ENCODE results near the gene ZNF35.

DNA sequence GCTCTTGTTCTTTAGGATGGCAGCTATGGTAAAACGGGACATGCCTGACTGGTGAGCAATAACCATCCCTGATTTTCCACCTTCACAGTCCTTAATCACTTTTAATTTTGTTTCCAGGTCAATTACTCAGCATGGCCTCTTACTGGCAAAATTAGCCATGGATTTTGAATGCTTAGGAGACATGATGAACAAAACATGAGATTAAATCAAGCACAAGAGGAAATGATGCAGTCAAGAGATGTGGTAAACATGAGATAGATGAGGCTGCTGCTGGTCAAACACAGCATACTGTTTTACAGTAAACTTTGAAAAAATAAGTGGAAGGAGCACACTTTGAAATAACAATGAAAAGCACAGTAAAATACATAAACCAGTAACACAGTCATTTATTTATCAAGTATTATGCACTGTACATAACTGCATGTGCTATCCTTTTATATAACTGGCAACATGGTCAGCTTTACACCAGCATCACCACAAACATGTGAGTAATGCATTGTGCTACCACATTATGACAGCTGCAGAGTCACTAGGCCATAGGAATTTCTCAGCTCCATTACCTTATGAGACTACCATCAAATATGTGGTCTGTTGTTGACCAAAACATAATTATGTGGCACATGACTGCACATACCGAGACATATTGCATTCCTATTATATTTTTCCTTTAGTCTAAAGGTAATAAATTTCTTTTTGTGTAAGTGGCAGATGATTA lies 33.8 kb downstream of the ZNF35 start:
- TF ChIP-seq POLR2A (IDR thresholded peaks at IDR 0.05; ENCODE audit: low read length) (no peak), GATA1 (IDR thresholded peaks at IDR 0.05; ENCODE audit: low read depth, low read length) (no peak)
